GM12891 (cell line): ENCODE results near the gene CMIP.

Experiments used
- DNase-seq: peaks from one replicate; pipeline ENCODE4 v3.0.0; 2011; ENCODE audit warnings: low spot score; ENCODE audit not compliant: insufficient read length
- FAIRE-seq: peaks from 2 replicates; lab custom pipeline; 2011; peaks lifted over from hg19 to GRCh38; lab: Jason Lieb, UNC
- PAX5 ChIP-seq: IDR thresholded peaks from 2 replicates; pipeline ENCODE4 v1.6.1; 2011; ENCODE audit warnings: low read length, moderate library complexity, mild to moderate bottlenecking; ENCODE audit not compliant: insufficient read depth, severe bottlenecking
- POLR2A ChIP-seq: IDR thresholded peaks from 2 replicates; pipeline ENCODE4 v1.6.1; 2011; ENCODE audit warnings: low read depth, low read length, control low read depth
- POLR2AphosphoS5 ChIP-seq: IDR thresholded peaks from 2 replicates; pipeline ENCODE4 v1.6.1; 2011; ENCODE audit warnings: low read depth, low read length, control low read depth
- POU2F2 ChIP-seq: IDR thresholded peaks from 2 replicates; pipeline ENCODE4 v1.6.1; 2011; ENCODE audit warnings: low read depth, mild to moderate bottlenecking, control low read depth, low read length, moderate library complexity
- SPI1 ChIP-seq: IDR thresholded peaks from 2 replicates; pipeline ENCODE4 v1.6.1; 2011; ENCODE audit warnings: low read depth, low read length, control low read depth
- TAF1 ChIP-seq: IDR thresholded peaks from 2 replicates; pipeline ENCODE4 v1.6.1; 2011; ENCODE audit warnings: low read depth, low read length, control low read depth

Gene CMIP

GRCh38 chr16:81445966-81446906 lies 1.6 kb downstream of the CMIP start:
- DNase-seq (peak; percentile 47), FAIRE-seq (no peak)
- TF ChIP-seq POLR2A, result no peak
- TF ChIP-seq POLR2AphosphoS5, result no peak
- no peak for TF ChIP-seq POU2F2
- no peak for TF ChIP-seq TAF1
- TF ChIP-seq PAX5, result no peak
- no peak for TF ChIP-seq SPI1

GRCh38 chr16:81446907-81447268 lies 2.3 kb downstream of the CMIP start:
- FAIRE-seq, result no peak
- no peak for DNase-seq
- TF ChIP-seq POLR2AphosphoS5 (no peak), POLR2A (no peak)

GRCh38 chr16:81447383-81448101 lies 2.9 kb downstream of the CMIP start:
- TF ChIP-seq POLR2AphosphoS5, result no peak
- TF ChIP-seq POLR2A, result no peak
- no peak for TF ChIP-seq SPI1
- TF ChIP-seq POU2F2, result no peak
- no peak for TF ChIP-seq TAF1
- no peak for TF ChIP-seq PAX5
- FAIRE-seq (no peak), DNase-seq (no peak)

GRCh38 chr16:81448154-81449131 lies 3.8 kb downstream of the CMIP start:
- DNase-seq, result no peak
- no peak for FAIRE-seq
- TF ChIP-seq PAX5 (no peak), TAF1 (no peak), SPI1 (no peak), POLR2AphosphoS5 (no peak), POLR2A (no peak), POU2F2 (no peak)

- DNase-seq (no peak), FAIRE-seq (no peak)
- TF ChIP-seq POLR2AphosphoS5 (no peak), POLR2A (no peak), TAF1 (no peak), PAX5 (no peak), SPI1 (no peak), POU2F2 (no peak)
Measured at GRCh38 chr16:81449241-81449640, 4.6 kb downstream of the CMIP start.

GRCh38 chr16:81449899-81450608 lies 5.4 kb downstream of the CMIP start:
- no peak for TF ChIP-seq TAF1
- no peak for TF ChIP-seq POU2F2
- no peak for TF ChIP-seq POLR2A
- TF ChIP-seq SPI1, result no peak
- TF ChIP-seq PAX5, result no peak
- TF ChIP-seq POLR2AphosphoS5, result no peak
- no peak for DNase-seq
- no peak for FAIRE-seq

GRCh38 chr16:81450783-81451491 lies 6.3 kb downstream of the CMIP start:
- DNase-seq (no peak), FAIRE-seq (no peak)
- no peak for TF ChIP-seq PAX5
- no peak for TF ChIP-seq POLR2A
- TF ChIP-seq POU2F2, result no peak
- TF ChIP-seq TAF1, result no peak
- no peak for TF ChIP-seq POLR2AphosphoS5
- no peak for TF ChIP-seq SPI1
